ENCODE data around the gene COL6A2.
"Not testable (repeated sequence)": the region's sequence is repeated elsewhere in the genome, so short reads cannot be mapped to it uniquely, and the experiment has no call there.

Gene COL6A2

GRCh38 chr21:46083791-46084561 is 13.9 kb upstream of the COL6A2 start:
- no peak for DNase-seq (ENCODE audit: low read depth)
- no peak for TF ChIP-seq CTCF (conservative IDR thresholded peaks at IDR 0.05; ENCODE audit: control insufficient read depth, insufficient read depth, low read depth, low read length)
- H3K4me3 ChIP-seq (ENCODE audit: control insufficient read depth, low read depth, low read length), result no peak overlapping the region

- no peak for DNase-seq (ENCODE audit: low read depth)
- no peak overlapping the region for H3K4me3 ChIP-seq (ENCODE audit: control insufficient read depth, low read depth, low read length)
- no peak for TF ChIP-seq CTCF (conservative IDR thresholded peaks at IDR 0.05; ENCODE audit: control insufficient read depth, insufficient read depth, low read depth, low read length)
Measured at GRCh38 chr21:46084709-46085108, 13.2 kb upstream of the COL6A2 start.

- H3K4me3 ChIP-seq (ENCODE audit: control insufficient read depth, low read depth, low read length); DNase-seq (ENCODE audit: low read depth): not testable (repeated sequence)
Measured at GRCh38 chr21:46085259-46085658, 12.7 kb upstream of the COL6A2 start.

GRCh38 chr21:46087641-46088040 is 10.3 kb upstream of the COL6A2 start:
- DNase-seq (ENCODE audit: low read depth), result no peak
- no peak for TF ChIP-seq CTCF (conservative IDR thresholded peaks at IDR 0.05; ENCODE audit: control insufficient read depth, insufficient read depth, low read depth, low read length)
- no peak overlapping the region for H3K4me3 ChIP-seq (ENCODE audit: control insufficient read depth, low read depth, low read length)

- no peak for TF ChIP-seq CTCF (conservative IDR thresholded peaks at IDR 0.05; ENCODE audit: control insufficient read depth, insufficient read depth, low read depth, low read length)
Measured at GRCh38 chr21:46088189-46088588, 9.7 kb upstream of the COL6A2 start.

GRCh38 chr21:46089285-46089684 is 8.6 kb upstream of the COL6A2 start:
- TF ChIP-seq CTCF (conservative IDR thresholded peaks at IDR 0.05; ENCODE audit: control insufficient read depth, insufficient read depth, low read depth, low read length), result no peak
- no peak overlapping the region for H3K4me3 ChIP-seq (ENCODE audit: control insufficient read depth, low read depth, low read length)
- DNase-seq (ENCODE audit: low read depth), result no peak

More at GRCh38 chr21:46088189-46088588, 9.7 kb upstream of the COL6A2 start:
- H3K4me3 ChIP-seq (ENCODE audit: control insufficient read depth, low read depth, low read length), result no peak overlapping the region
- DNase-seq (ENCODE audit: low read depth), result no peak

- H3K4me3 ChIP-seq (ENCODE audit: control insufficient read depth, low read depth, low read length), result no peak overlapping the region
- TF ChIP-seq CTCF (conservative IDR thresholded peaks at IDR 0.05; ENCODE audit: control insufficient read depth, insufficient read depth, low read depth, low read length), result no peak
- DNase-seq (ENCODE audit: low read depth), result no peak
Measured at GRCh38 chr21:46091118-46091517, 6.8 kb upstream of the COL6A2 start.

Measured in fibroblast of mammary gland (primary cell).